Right lobe of liver (tissue), 4 donors: ENCODE measurements around the gene SWAP70.

ENCODE experiments used
- CTCF ChIP-seq, 4 donors: fragments of 200-600 bp in 3 of 4; fragments of 450-650 bp in 1 of 4; IDR thresholded peaks; one replicate each; pipeline versions ENCODE4 v1.5.1 to v1.8.0; 2016 to 2022; ENCODE audit warnings: antibody characterized with exemption in 4 of 4, mild to moderate bottlenecking in 2 of 4
- POLR2A ChIP-seq: fragments of 450-650 bp; IDR thresholded peaks from one replicate; pipeline ENCODE4 v1.6.1; 2017; ENCODE audit warnings: antibody characterized with exemption, mild to moderate bottlenecking
- donor health status: DM: no; HTN: no; CAD: no.
- donor health status: DM: no; HTN: no; CAD: no.
- donor health status: DM: no; HTN: yes; CAD: no.

- TF ChIP-seq CTCF (IDR thresholded peaks at IDR 0.05) (no peak), POLR2A (no peak)
Observed at GRCh38 chr11:9716275-9717039, 52.6 kb downstream of the SWAP70 start.
